ENCODE results near the gene SLC35D2. TPM values are rescaled to one million over a fixed set of nuclear protein-coding genes. Genes with fewer than 3 reads are reported as not detected.

SLC35D2 gene
- total RNA-seq, 1 donor from 2014 or later = 30.3 TPM

DNA sequence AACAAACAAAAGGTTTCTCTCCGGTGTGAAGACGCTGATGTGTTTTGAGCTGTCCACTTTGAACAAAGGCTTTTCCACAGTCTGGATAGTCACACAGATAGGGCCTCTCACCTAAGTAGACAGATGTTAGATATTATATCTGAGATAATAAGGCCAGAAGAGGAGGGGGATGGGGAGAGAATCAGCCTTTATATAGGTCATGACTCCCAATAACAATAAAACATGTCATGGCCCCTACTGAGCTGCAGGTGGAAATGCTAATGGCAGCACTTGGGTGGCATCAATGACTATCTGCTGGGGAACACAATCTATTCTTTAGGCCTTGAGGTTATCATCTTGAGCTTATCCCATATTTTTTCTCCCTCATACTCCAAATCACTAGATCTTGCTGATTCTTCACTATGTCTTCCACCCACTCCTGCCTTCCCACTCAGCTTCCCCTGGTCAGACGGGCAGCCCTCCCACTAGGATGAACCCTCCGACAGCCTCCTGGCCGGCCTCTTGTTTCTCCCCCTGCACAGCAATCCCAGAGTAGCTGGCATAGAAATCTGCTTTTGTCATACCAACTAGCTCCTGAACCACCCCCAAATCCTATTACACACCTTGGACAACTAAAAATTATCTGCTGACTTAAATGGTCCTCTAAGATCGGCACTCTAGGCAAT lies 11.5 kb upstream of the SLC35D2 start:
- H3K4me3 ChIP-seq = no peak overlapping the region
- H3K4me1 ChIP-seq = no peaks in the 10 kb centered on the region
- H3K27me3 ChIP-seq = no peaks in the 10 kb centered on the region
- DNase-seq = no peak
- no peak for TF ChIP-seq CTCF (IDR thresholded peaks at IDR 0.05)
- H3K9me3 ChIP-seq = no peaks in the 10 kb centered on the region
- H3K36me3 ChIP-seq = no peaks in the 10 kb centered on the region
- intact Hi-C loops (cut with DNase I) = no loop called here
- no peak for ATAC-seq
- no peak overlapping the region for H3K27ac ChIP-seq

DNA sequence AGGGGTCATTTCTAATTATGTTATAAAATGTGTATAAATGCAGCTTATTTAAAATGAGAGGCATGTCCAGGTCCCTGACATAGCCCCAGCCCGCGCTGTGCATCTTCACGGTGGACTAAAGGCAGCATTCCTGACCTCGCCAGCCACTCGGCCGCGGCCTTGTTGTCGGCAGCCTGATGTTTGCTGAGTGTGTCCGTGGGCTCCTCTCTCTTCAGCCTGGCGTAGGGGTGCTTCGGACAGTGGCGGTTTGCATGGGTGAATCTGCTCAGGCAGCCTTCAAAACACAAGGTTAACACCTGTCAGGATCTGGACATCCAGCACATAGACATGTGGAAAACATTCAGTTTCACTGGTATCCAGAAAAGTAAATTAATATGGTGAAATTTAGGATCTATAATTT lies 8.8 kb upstream of the SLC35D2 start:
- Histone ChIP-seq H3K4me3 (no peak overlapping the region), H3K27ac (no peak overlapping the region), H3K9me3 (no peaks in the 10 kb centered on the region), H3K27me3 (no peaks in the 10 kb centered on the region), H3K4me1 (no peaks in the 10 kb centered on the region), H3K36me3 (no peaks in the 10 kb centered on the region)
- DNase-seq = no peak
- no peak for ATAC-seq
- intact Hi-C loops (cut with DNase I) = no loop called here
- TF ChIP-seq CTCF (IDR thresholded peaks at IDR 0.05) = no peak

- DNase-seq (no peak), ATAC-seq (peak; percentile 58)
- TF ChIP-seq CTCF (IDR thresholded peaks at IDR 0.05) = no peak
- H3K36me3 ChIP-seq = no peaks in the 10 kb centered on the region
- no peaks in the 10 kb centered on the region for H3K9me3 ChIP-seq
- no peaks in the 10 kb centered on the region for H3K4me1 ChIP-seq
- H3K4me3 ChIP-seq = no peak overlapping the region
- H3K27ac ChIP-seq = peak overlapping the region; percentile 11
- H3K27me3 ChIP-seq = no peaks in the 10 kb centered on the region
- intact Hi-C loops (cut with DNase I) = no loop called here
Observed at GRCh38 chr9:96391021-96391765, 7.7 kb upstream of the SLC35D2 start.

DNA sequence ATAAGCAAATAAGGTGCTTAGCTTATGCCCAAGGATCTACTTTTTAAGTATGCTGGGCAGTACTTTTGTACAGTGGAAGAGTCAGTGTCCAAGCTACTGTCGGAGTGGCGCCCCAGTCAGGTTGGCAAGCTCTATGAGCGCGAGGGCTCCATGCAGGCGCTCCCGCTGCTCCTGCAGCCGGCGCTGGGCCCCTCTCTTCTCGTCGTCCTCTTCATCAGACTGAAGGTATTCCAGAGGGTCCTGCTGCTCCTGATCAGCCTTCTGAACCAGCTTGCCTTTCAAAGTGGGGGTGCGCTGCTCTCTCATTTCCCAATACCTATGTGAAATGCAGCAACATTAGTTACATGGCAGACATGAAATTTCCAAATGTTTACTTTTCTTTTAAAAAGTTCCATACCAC lies 4.6 kb upstream of the SLC35D2 start:
- intact Hi-C loops (cut with DNase I) = no loop called here
- no peaks in the 10 kb centered on the region for H3K27me3 ChIP-seq
- no peaks in the 10 kb centered on the region for H3K9me3 ChIP-seq
- H3K4me1 ChIP-seq = peaks cover 4% of the 10 kb centered on the region
- no peaks in the 10 kb centered on the region for H3K36me3 ChIP-seq
- H3K27ac ChIP-seq = no peak overlapping the region
- H3K4me3 ChIP-seq = no peak overlapping the region
- DNase-seq = no peak
- no peak for TF ChIP-seq CTCF (IDR thresholded peaks at IDR 0.05)
- no peak for ATAC-seq

DNA sequence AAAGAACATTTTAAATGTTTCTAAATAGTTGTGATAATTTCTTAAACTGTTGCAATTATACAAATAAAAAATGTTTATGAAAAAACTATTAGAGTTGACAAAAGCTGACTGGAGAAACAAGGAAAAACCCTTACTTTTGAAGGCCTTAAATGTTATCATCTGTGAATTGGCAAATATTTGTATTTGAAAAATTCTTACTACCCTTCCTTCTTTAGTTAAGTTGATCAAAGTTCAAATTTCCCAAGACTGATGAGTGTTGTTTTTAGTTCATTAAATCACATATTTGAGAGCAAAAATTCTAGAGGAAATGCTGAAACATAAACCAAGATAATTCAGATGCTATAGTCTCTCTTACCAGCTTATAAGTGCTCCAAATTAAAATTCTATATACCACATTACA lies 2.6 kb upstream of the SLC35D2 start:
- intact Hi-C loops (cut with DNase I) = no loop called here
- peaks cover 10% of the 10 kb centered on the region for H3K4me1 ChIP-seq
- no peak for ATAC-seq
- no peaks in the 10 kb centered on the region for H3K27me3 ChIP-seq
- no peak overlapping the region for H3K27ac ChIP-seq
- no peaks in the 10 kb centered on the region for H3K9me3 ChIP-seq
- DNase-seq = no peak
- no peak overlapping the region for H3K4me3 ChIP-seq
- TF ChIP-seq CTCF (IDR thresholded peaks at IDR 0.05) = no peak
- H3K36me3 ChIP-seq = no peaks in the 10 kb centered on the region
